Mesenteric fat pad (tissue), 1 donor: Measurements from ENCODE around the gene HEG1. TPM values are rescaled to one million over a fixed set of nuclear protein-coding genes. Genes with fewer than 3 reads are reported as not detected.
"Not testable (repeated sequence)": the region's sequence is repeated elsewhere in the genome, so short reads cannot be mapped to it uniquely, and the experiment has no call there.

ENCODE experiments used
- DNase-seq: peaks from one replicate; pipeline ENCODE4 v3.0.0-alpha.2; 2020; ENCODE audit warnings: low spot score
- long read RNA-seq: library from polyadenylated mRNA; unstranded; transcript quantifications from one replicate; pipeline ENCODE4 v2.0.0, GENCODE V29; 2020
- total RNA-seq: library from RNA; stranded (reverse); fragmentation: NEBNext Ultra II Directional; extraction: Animal tissue kit (Norgen Biotek cat#: 25700); gene quantifications from one replicate; pipeline ENCODE4 v1.2.1, GENCODE V29; 2021
- donor health status: DM: yes; HTN: yes; CAD: no.

HEG1 gene, protein sequence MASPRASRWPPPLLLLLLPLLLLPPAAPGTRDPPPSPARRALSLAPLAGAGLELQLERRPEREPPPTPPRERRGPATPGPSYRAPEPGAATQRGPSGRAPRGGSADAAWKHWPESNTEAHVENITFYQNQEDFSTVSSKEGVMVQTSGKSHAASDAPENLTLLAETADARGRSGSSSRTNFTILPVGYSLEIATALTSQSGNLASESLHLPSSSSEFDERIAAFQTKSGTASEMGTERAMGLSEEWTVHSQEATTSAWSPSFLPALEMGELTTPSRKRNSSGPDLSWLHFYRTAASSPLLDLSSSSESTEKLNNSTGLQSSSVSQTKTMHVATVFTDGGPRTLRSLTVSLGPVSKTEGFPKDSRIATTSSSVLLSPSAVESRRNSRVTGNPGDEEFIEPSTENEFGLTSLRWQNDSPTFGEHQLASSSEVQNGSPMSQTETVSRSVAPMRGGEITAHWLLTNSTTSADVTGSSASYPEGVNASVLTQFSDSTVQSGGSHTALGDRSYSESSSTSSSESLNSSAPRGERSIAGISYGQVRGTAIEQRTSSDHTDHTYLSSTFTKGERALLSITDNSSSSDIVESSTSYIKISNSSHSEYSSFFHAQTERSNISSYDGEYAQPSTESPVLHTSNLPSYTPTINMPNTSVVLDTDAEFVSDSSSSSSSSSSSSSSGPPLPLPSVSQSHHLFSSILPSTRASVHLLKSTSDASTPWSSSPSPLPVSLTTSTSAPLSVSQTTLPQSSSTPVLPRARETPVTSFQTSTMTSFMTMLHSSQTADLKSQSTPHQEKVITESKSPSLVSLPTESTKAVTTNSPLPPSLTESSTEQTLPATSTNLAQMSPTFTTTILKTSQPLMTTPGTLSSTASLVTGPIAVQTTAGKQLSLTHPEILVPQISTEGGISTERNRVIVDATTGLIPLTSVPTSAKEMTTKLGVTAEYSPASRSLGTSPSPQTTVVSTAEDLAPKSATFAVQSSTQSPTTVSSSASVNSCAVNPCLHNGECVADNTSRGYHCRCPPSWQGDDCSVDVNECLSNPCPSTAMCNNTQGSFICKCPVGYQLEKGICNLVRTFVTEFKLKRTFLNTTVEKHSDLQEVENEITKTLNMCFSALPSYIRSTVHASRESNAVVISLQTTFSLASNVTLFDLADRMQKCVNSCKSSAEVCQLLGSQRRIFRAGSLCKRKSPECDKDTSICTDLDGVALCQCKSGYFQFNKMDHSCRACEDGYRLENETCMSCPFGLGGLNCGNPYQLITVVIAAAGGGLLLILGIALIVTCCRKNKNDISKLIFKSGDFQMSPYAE (N-terminal part only)
- total RNA-seq: 102 TPM
- long read RNA-seq, partial matches to known transcripts: 10 of 70 reads
- long read RNA-seq, other reads (novel, unspliced or antisense): 60 of 70 reads

DNA sequence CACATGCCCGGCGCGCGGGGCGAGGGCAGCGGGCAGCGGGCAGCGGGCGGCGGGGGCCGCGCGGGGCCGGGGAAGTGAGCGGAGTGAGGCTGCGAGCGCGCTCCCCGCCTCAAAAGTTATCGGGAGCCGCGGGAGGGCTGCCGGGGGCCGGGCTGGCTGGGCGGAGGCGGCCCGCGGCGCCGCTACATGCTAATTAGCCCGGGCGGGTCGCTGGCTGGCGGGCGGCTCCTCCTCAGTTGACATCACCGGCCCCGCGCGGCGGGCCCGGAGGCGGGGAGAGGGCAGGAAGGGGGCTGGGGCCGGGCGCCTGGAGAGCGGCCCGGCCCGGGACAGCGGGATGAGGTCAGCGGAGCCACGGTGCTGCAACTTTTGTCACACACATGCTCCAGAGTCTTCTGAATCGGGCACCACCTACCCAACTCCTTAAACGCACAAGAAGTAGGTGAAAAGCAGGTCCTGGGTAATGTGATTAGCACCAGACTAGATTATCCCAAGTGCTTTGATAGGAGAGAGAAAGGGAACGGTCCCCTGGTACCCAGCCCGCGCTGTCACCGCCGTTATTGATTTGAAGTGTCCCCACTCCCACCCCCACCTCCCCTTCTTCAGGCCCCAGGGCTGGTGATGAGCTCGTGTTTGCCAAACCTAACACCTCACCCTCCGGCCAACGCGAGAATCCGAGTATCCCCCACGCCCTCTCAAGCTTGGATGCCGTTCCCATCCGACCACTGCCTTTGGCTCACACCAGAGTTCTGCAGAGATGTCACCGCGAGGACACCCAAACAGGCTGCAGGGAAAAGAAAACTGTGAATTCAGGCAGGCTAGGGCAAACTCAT is at the start of gene HEG1:
Gene HEG1, minus strand, starts transcription at position 85 of the 833 bp plus-strand sequence. CDS start 107 bp downstream, outside the sequence.
- DNase-seq: peak; percentile 96

- no peak for DNase-seq
These were observed 49.3 kb upstream of the HEG1 start for GRCh38 chr3:125105116-125105515.

- DNase-seq: no peak
These were observed 48.8 kb upstream of the HEG1 start for GRCh38 chr3:125104639-125105038.

DNA sequence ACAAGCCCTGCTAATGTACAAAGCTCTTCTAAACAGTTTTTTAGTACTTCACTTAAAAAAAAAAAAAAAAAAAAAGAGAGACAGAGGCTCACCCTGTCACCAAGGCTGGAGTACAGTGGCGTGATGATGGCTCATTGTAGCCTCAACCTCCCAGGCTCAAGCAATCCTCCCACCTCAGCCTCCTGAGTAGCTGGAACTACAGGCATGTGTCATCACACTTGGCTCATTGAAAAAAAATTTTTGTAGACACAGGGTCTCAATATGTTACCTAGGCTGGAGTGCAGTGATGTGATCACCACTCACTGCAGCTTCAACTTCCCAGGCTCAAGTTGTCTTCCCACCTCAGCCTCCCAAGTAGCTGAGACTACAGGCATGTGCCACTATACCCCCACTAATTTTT is 47.6 kb upstream of the HEG1 start:
- no peak for DNase-seq

- DNase-seq: no peak
These were observed 46.7 kb upstream of the HEG1 start for GRCh38 chr3:125102470-125102869.

DNA sequence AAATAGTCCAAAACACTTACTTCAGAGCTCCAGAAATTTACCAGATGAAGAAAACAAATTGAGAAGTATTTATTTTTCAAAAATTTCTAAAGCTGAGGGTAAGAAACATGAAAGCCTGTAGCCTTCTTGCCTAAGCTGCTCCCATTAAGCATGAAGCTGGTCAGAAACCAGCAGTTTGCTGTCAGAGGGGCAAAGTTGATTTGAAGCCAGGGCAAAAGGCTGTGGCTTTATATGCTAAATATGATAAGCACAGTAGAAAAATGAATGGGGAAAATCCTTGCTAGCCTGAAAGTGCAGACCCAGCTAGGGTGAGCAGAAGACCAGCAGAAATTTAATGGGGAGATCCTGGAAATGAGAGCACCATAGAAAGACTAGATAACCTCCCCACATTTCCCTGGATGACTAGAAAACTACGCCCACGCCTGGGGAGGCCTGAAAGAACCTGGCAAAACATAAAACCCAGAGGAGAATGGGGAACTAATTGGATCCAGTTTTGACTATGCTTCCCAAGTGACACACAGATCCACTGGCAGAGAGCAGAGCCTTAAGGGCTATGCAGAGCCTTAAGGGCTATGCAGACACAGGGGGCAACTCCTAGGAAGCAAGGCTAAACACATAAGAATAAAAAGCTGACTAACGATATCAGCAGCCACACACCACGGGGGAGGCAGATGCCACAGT is 43.0 kb upstream of the HEG1 start:
- DNase-seq: no peak

DNA sequence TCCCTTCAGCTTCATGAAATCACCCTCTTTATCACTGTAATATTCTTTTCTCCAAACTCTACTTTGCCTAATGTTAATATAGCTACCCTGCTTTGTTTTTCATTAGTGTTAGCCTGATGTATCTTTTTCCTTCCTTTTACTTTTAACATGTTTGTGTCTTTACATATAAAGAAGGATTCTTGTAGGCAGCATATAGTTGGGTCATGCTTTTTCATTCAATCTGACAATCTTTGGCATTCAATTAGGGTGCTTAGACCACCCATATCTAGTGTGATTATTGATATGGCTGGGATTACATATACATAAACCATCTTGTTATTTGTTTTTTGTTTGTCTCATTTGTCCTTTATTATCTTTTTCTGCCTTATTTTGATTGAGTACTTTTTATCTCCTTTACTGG is 34.9 kb upstream of the HEG1 start:
- no peak for DNase-seq

GRCh38 chr3:125087768-125088391 is 32.1 kb upstream of the HEG1 start:
- DNase-seq: no peak

DNA sequence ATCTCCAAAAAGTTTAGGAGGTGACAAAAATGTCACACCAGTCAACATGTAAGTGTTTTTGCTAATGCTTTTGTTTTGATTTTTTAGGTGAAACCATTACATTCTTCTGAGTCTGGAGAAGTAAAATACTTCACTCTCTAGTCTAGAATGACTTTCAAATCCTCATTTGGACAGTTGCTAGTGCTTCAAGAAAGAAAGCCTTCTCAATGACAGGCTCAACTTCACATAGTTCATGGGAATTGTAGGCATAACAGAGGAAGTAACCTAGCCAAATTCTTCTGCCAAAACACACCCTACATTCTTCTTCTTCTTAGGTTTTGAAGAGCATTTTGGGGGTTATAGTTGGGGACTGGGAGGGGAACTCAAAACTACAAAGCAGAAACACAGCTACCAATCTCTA is 29.4 kb upstream of the HEG1 start:
- DNase-seq: no peak

DNA sequence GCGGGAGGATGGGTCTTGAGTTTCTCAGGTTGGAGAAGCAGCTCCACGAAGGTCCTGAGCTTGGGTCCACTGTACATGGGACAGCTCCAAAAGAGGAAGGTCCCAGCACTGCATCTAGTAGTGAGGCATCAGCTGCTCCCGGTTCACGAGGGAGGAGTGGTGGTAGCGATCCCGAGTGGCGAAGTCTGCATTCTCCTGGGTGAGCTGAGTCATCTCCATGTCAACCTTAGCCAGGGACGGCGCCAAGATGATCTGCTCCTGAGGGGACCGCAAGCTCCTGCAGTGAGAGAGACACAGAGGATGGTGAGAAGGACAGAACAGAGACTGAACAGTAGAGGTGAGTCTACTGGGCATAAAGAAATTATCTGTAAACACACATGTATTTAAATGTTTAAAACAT is 28.0 kb upstream of the HEG1 start:
- no peak for DNase-seq

DNA sequence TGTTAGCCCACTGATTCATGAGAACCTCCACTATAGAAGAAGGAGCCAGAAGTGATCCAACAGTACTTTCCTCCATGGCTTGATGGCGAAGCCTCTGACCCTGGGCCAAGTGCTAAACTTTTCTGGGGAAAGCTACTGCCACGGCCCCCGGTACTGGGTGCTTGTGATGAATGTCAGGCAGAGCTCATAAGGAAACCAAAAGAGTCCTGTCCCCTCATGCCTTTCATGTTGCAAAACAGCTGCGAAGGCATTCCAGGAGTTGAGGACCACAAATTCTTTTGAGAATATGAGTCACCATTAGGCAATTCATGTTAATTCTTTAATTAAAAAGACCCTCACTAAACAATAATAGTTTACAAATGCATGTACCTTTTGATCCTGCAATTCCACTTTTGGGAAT is 26.5 kb upstream of the HEG1 start:
- DNase-seq: not testable (repeated sequence)

GRCh38 chr3:125080077-125080476 is 24.3 kb upstream of the HEG1 start:
- DNase-seq: no peak

- no peak for DNase-seq
These were observed 23.9 kb upstream of the HEG1 start for GRCh38 chr3:125079675-125080045.

DNA sequence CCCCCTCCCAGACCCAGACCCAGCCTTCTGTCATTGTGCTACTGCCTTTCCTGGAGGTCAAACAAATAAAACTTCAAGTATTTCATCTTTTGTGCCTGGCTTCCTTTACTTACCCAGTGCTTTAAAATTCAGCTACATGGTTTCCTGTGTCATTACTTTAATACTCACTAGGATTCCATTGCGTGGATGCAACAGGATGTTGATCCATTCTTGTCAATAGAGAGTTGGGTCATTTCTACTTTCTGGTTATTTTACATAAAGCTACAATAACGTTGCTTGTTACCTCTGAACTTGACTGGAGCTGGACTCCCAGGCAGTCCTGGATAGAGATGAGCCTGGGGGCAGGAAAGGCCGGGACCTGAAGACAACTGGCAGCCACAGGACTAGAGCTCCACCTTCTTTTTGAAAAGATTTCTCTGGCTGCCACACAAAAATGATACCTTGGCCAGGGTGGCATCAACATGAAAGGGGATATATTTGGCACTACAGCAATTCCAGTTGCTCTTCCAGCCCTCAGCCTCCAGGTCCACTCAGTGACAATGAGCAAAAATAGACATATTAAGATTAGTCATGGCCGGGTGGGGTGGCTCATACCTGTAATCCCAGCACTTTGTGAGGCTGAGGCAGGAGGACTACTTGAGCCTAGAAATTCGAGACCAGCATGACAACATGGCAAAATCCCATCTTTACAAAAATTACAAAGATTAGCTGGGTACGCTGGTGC is 23.3 kb upstream of the HEG1 start:
- no peak for DNase-seq

GRCh38 chr3:125077864-125078263 is 22.1 kb upstream of the HEG1 start:
- no peak for DNase-seq

- no peak for DNase-seq
These were observed 20.7 kb upstream of the HEG1 start for GRCh38 chr3:125076464-125076863.

GRCh38 chr3:125075738-125076137 is 19.9 kb upstream of the HEG1 start:
- no peak for DNase-seq

DNA sequence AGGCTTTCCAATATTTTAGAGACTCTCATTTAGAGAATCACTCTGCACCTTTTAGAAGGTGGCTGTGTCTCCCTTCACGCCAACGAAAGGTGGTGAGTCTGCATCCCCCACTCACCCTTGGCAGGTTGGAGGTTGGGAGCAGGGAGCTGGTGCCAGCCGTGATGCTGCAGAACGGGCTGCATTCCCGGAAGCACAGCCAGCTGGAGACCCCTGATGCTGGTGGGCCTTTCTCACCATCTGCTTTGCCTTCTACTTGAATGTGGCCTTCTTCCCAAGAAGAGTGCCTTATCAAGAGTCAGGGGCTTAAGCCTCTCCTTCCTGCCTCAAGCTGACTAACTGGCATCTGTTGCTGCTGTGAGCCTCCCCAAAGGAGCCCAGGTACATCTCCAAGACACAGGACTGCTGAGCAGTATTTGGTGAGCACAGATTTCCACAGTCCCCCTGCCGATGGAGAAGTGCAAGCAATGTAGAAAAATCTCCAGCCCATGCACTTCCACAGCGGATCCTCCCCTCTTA is 17.7 kb upstream of the HEG1 start:
- no peak for DNase-seq
